HG03280 (cell line): ENCODE results near the gene JAG1.

Source experiments
- ATAC-seq: cut with Tn5 transposase; IDR thresholded peaks from one replicate; pipeline ENCODE4 v1.9.1; 2021; ENCODE audit warnings: mild to moderate bottlenecking, moderate library complexity; ENCODE audit not compliant: unreplicated experiment

The JAG1 gene

DNA sequence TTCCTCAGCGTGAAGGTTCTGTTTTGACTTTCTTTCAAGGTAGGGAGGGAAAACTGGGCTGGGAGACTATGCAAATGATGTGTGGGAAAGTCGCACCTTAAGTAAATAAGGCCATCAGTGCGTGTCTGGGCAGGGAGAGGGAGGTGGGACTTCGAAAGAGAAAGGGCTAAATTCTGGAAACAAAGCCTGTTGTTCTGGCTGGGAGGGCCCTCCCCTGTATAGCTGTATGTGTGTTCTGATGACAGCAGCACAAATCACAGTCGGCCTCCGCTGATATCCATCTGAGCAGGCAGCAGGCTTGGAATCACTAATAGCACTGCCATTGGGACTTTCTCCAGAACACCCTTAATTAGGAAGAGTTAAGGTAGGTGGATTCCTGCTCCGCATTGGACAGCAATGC, 19.2 kb downstream of the JAG1 start:
- no peak for ATAC-seq

DNA sequence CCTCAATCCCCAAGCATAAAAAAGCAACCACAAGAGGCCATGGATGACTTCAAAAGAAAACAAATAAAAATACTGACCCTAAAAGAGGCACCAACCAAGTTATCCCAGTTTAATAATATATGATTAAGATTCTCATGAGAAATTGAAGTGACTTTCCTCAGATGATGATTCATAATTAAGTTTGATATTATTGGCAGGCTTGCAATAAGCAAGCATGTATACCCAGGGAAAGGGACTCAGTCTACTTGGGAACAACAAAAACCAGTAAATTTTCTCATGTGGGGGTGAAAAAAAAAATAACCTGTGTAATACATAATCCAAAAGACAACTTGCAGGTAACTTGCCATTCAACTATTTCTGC, 19.6 kb downstream of the JAG1 start:
- no peak for ATAC-seq

DNA sequence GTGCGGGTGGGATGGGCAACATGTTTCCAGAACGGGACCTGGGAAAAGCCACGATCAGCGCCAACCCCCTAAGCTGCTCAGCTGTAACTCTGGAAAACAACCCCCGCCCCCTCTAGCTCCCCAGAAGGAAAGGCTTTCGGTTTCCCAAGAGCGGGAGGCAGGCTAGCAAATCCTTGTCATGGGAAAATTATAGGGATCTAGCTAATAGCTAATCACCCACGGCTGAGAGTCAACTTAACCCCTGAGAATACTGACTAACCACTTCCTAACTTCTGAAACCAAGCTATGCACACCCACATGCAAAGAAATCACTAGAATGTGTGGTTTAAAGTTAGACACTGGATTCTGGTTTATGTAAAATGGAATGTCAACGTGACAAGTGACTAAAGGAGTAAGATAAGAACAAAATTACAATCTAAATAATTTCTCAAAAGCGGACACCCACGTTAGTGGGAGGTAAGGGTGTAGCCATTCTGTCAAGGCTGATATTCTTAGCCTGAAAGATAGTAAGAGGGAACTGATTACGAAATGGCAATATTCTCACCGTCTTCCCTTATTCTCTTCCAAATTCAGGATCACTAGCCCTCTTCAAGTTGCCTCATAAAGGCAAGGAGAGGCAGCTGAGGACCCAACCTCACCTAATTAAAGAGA, 20.1 kb downstream of the JAG1 start:
- no peak for ATAC-seq

DNA sequence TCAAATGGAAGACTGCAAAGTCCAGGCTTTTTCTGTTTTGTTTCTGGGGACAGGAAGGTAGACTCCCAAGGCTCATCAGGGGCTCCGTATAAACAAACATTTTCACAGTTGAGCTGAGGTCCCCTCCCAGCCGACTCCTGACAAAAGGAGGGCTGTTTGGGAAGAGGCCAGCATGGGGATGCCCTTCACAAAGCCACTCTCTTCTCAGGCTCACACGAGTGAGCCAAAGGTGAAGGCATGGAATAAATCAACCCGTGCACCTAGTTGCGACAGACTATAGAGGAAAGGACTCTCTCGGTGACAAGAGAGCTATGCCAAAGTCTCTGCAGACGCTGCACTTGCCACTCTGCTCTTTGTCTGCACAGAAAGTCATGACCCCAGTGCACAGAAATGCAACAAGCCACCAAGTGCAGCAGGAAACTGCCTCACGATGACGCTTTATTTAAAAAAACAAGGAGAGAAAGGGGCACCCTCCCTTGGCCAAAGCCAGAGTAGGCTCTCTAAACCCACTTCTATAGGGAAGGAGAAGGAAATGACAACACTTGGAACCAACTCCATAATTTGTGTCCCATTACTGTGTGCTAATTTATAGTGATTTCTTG, 21.0 kb downstream of the JAG1 start:
- no peak for ATAC-seq

DNA sequence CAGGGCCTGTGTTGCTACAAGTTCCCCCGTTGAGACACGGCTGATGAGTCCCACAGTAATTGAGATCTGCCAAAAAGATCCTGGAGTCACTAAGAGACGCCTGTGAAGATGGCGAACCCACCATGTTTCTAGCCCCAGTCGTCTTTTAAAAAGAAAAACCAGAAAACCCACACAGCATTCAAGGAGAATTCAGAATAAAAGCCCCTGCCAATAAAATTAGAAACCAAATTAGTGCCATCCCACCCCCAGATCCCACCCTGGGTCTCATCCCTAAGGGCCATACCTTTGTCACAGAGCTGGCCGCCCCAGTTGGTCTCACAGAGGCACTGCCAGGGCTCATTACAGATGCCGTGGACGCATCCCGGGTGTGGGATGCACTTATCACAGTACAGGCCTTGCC, 21.6 kb downstream of the JAG1 start:
- ATAC-seq: no peak

DNA sequence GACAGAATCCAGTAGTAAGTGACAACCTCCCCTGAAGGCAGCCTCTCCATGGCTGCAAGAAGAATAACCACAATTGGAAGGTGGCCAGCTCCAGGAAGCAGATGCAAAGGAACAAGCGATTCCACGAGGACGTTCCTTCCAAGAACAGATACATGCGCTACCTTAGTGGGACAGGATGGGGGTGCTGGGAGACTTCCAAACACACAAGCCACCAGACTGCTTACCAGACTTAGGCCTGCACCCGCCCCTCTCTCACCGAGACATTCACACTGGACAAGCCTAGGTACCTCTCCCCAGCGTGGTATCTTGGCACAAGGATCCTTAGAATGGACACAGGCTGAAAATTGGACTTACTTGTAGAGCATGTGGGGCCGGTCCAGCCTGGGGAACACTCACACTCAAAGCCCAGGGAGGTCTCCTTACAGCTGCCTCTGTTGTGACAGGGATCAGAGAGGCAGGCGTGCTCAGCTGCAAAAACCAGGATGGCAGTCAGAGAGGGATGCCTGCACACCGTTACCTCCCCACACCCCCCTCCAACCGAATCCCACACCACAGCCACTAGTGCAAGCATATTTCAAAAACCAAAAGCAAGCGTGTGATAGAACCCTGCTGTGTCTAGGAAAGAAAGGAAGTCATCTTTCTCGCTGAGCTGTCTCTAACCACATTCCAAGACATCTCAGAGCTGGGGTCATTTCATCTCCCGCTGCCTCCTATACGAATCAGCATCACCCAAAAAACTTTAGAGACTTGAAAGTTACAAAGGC, 22.4 kb downstream of the JAG1 start:
- ATAC-seq: no peak

DNA sequence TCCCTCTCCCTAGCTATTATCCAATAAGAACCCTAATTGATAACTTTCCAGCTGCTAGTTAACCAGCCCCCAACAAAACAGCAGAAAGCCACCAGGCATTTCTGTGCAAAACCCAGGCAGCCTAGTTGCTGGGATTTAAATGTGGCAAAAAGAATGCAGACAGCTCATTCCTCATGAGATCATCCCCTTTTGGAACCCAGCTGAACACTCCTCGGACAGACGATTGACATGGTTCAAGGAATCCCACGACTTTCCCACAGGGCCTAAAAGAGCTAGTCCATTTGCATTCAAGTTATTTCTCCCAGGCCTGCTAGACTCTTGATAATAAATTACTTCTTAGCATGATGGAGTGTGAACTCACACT, 24.0 kb downstream of the JAG1 start:
- ATAC-seq: no peak

DNA sequence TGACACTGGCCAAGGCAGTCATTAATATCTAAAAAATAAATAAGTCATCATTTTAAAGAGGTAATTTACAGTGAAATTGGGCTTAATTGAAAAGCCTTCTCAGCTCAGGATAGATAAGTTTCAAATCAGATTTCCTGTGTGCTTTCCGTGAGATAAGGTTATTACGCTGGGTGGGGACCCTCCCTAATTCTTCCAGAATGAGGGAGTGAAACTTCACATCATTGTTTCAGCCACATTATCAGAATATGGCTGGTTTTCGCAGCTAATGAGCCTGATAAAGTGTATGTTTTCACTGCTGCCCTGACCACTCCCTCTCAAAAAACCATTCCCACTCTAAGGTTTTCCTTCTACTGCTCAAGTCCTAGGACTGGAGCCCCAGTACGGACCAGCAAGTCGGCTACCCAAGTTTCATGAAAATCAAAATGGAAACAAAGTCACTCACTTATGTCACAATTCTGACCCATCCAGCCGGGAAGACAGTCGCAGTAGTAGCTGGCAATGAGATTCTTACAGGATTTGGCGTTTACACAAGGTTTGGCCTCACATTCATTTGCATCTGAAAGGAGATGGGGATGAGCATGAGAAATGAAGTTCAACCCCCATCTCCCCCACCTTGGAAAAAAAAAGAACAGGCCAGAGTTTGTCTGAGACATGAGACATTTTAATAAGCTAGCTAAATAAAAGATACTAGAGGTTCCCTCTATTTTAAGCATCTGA, 24.6 kb downstream of the JAG1 start:
- no peak for ATAC-seq

DNA sequence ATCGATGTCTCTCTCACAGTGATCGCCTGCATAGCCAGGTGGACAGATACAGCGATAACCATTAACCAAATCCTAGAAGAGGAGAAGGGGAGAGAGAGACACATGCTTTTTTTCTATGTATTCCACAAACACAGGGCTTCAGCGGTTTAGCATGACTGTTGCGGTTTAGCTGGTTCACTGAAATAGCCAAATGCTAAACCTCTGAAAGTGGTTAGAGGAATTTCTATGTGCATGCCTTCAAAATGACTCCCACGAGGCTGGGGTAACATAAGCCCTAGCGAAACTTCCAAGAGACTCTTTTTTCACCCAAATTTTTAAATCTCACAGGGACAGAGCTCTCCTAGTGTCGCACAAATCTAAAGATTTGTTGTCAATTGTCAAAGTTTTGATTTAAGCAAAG, 25.1 kb downstream of the JAG1 start:
- no peak for ATAC-seq

DNA sequence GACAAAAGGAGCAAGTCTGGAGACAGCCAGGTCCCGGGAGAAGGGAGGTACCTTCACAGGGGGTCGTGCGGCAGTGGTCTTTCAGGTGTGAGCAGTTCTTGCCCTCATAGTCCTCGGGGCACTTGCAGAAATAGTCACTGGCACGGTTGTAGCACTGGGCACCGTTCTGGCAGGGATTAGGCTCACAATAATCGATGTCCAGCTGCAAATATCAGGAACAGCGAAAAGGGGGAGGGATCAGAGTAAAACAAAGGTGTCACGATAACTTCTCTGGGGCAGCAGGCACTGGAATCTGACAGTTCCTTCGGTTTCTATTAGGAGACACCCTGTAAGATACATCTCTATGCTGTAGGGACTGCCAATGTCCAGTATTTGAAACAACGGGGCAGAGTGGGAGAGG, 25.9 kb downstream of the JAG1 start:
- no peak for ATAC-seq

DNA sequence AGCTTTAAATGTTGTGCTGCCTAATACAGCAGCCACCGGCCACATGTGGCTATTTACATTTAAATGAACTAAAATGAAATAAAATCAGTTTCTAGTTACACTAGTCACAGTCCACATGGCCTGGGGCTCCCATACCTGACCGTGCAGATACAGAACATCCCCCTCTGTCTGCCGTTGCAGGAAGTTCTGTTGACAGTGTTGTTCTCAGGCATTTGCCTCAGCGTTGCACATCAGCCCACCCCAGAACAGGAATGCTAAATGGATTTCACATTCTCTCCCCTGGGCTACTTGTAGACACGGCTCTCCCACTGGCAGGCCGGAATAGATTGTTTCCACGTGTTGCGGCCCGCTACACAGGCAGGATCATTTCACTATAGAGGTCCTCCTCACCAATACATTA, 26.3 kb downstream of the JAG1 start:
- peak; percentile 55 for ATAC-seq

DNA sequence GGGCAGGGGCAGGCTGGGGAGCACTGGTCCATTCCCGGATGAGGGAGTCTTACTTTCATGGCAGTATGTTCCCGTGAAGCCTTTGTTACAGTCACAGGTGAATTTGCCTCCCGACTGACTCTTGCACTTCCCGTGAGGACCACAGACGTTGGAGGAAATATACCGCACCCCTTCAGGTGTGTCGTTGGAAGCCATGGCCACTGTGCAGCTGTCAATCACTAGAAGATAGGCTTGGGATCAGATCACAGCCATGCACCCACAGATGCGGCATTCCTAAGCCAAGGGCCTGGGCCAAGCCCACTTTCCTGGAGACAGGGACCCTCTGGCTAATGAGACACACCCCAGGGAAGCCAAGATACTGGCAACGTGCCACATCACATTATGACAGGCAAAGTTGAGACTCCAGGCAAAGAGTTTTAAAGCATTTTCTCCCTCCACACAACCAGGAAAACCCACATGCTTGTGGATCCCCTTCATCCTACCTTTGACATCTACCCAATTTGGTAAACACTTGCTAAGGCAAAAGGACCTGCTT, 26.8 kb downstream of the JAG1 start:
- ATAC-seq: no peak

DNA sequence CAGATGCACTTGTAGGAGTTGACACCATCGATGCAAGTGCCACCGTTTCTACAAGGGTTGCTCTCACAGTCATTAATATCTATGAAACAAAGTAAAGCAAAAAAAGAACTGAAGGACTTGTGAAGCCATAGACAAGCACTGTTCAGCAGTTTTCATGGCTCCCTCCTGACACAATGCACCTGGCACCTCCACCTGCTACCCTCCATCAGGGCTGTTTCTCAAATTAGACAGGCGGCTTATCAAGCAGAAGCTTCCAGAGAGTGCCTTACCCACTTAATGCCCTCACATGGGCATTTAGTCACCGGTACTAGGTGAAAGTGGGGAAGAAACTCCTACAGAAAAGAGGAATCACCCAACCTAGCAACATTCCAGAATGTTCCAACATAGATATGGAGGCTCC, 27.8 kb downstream of the JAG1 start:
- ATAC-seq: no peak

DNA sequence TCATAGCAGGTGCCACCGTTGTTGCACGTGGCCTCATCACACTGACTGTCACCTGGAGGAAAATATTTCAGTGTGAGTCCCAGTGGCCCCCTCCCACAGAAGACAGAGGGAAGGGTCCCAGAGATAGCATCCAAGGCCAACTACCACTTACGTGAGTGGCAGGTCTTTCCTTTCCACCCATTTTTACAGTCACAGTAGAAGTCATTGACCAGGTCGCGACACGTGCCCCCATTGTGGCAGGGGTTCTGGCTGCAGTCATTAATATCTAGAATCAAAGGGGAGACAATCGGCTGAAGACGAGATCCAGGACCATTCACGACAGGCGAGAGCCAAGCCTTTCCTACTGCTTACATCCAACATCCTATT, 28.6 kb downstream of the JAG1 start:
- ATAC-seq: no peak

DNA sequence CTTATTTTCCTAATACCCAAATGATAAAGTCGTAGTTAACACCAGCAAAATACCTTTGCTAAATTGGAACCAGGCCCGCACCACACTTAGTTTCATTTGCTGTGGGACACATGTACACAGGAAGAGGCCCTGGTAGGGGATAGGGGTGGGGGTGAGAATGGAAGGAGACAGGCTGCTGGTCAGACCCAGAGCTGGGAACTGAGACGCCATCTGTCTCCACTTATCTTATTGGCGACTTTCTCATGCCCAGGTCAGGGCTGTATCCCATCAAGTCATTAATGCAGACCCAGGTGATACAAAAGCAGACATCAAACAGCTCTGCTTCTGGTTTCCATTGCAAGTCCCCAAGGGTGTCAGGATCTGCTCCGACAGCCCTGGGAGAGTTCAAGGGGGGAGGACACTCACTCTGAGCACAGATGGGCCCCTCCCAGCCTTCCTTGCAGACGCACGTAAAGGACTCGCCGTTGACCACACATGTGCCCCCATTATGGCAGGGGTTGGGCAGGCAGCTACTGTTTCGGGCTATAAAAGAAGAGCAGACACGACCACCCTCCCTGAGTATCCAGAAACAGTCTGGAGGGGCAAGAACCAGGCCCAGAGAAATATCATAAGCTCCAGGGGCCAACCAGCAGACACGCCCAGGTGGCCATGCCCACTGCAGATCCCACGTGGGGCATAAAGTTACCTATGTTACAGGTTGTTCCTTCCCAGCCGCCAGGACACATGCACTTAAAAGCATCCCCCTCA, 29.2 kb downstream of the JAG1 start:
- ATAC-seq: no peak

DNA sequence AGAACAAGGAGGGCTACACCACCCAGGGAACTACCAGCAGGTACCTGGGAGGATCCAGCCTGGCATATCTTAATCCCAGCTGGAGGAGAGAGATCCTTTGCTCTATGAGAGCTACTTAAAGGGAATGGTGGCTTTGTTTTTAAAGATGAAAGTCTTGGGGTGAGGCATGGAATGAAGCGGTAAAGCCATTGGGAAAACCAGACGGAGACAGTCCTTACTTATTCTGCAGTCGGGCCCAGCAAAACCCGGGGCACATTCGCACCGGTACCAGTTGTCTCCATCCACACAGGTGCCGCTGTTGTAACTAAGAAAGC, 30.3 kb downstream of the JAG1 start:
- ATAC-seq: no peak

DNA sequence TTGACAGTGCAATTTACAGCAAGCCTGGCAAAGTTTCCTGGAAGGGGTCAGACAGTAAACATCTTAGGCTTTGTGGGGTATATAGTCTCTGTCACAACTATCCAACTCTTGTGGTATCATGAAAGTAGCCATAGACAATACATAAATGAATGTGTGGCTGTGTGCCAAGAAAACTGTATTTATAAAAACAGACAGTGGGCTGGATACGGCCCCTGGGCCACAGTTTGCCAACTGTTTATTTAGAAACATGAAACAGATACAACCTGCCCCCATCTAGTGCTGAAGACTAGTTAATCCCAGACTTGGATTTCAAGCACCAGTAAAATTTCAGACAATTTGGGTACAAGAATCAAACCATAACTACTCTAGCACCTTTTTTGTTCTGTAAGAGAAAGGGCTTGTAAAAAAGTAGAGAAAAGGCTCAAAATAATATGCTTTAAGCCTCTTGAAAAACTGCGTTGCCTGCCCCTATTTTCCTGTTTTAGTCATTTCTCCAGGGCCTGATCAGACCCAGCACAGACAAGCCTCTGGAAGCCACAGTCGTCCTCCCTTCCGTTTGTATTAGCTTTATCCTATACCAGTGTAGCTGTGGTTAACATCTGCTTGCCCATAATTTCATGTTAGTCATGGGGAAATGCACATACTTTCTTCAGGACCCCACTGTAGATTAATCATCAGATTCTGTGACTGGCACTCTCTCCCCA, 30.8 kb downstream of the JAG1 start:
- no peak for ATAC-seq

DNA sequence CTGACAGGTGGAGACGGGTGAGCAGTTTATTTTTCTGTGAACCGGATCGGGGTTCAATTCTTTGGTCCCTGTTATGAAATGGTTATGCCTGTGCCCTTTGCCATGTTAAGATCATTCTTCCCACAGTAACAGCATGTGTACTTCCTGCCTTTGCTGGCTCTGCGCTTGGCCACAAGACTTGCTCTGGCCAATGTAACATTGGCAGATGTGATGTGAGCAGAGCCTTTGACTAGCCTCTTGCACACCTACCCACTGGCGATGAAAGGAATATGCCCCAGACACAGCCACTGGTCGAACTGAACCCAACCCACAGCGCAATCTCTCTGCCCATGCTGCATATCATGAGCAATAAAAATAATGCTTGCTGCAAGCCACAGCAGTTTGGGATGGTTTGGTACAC, 31.9 kb downstream of the JAG1 start:
- no peak for ATAC-seq

DNA sequence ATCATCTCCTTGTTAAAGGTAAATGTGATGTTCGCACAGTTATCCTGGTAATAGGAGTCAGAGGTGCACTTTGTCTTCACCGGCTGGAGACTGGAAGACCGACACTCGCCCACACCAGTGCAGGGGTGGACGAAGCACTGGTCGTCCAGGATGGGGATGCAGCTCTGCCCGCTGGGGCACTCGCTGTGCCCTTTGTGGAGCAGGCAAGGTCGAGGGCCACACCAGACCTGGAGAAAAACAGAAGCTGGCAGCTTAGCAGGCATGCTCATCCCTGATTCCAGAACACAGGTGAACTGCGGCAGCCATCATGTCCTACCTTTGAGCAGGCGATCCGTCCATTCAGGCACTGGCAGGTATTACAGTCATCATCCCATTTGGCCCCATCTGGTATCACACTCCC, 32.3 kb downstream of the JAG1 start:
- no peak for ATAC-seq

DNA sequence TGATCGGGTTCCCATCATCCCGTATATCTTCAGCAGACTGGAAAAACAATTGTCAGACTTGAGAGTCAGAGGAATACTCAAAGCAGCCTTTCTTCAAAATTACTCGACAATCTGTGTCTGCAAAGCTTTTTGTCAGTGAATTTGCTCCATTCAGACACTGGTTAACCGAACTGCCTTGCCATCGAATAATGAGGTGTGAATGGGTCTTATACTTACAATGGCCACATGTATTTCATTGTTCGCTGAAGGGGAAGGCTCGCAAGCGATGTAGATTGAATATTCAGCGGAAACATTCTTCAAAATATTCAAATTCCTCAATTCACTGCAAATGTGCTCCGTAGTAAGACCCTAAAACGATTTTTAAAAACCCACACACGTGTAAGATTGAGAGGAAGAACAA, 32.9 kb downstream of the JAG1 start:
- no peak for ATAC-seq
